Measurements from ENCODE around the gene CFAP299. TPM values are rescaled to one million over a fixed set of nuclear protein-coding genes. Genes with fewer than 3 reads are reported as not detected.

CFAP299 gene
- polyA plus RNA-seq, 3 donors: 0.04 TPM; not detected in 2

- 5 to 13% (median 8%) methylated on average over 2 of the region's 2 CpGs for WGBS, 3 donors
- no peak overlapping the region for H3K27ac ChIP-seq (ENCODE audit: low read depth, low read length)
Observed at GRCh38 chr4:80989921-80990544, 654.5 kb downstream of the CFAP299 start.

- no peak overlapping the region for H3K27ac ChIP-seq (ENCODE audit: low read depth, low read length)
- WGBS, 3 donors: 40 to 74% (median 62%) methylated on average over 2 of the region's 2 CpGs
Observed at GRCh38 chr4:80990851-80991250, 655.3 kb downstream of the CFAP299 start.

- 76 to 90% (median 84%) methylated on average over 3 of the region's 3 CpGs for WGBS, 3 donors
- H3K27ac ChIP-seq (ENCODE audit: low read depth, low read length): no peak overlapping the region
Observed at GRCh38 chr4:80999943-81000342, 664.4 kb downstream of the CFAP299 start.

- WGBS, 3 donors: 32 to 54% (median 47%) methylated on average over 2 of the region's 2 CpGs
Observed at GRCh38 chr4:81003597-81004111, 668.1 kb downstream of the CFAP299 start.

GRCh38 chr4:81007417-81007816, 671.9 kb downstream of the CFAP299 start:
- 72 to 89% (median 88%) methylated on average over 2 of the region's 2 CpGs for WGBS, 3 donors
- H3K27ac ChIP-seq (ENCODE audit: low read depth, low read length): no peak overlapping the region

More at GRCh38 chr4:81003597-81004111, 668.1 kb downstream of the CFAP299 start:
- no peak overlapping the region for H3K27ac ChIP-seq (ENCODE audit: low read depth, low read length)

Other genes with a start within 250 kb of the CFAP299 start
- gene PRDM8, start 138.2 kb upstream of the CFAP299 start, polyA plus RNA-seq: 1 to 10 TPM in 2 of 3 donors, under 1 TPM in 1; 0.48 to 8.3 (median 1.8) TPM
- 1 to 10 TPM in 1 of 3 donors, under 1 TPM in 1, not detected in 1; 0.03 to 6.2 TPM for gene FGF5, start 69.1 kb upstream of the CFAP299 start, polyA plus RNA-seq

All from adipose tissue (tissue), 3 donors.